HepG2 (cell line): ENCODE results near the gene DHX16. TPM values are rescaled to one million over a fixed set of nuclear protein-coding genes. Genes with fewer than 3 reads are reported as not detected.

Source experiments
- BRD4 ChIP-seq: sonication (generic); formaldehyde crosslinking; IDR thresholded peaks from 2 replicates; pipeline ENCODE4 v1.4.0; 2020; ENCODE audit warnings: missing genetic modification reagents
- CBX5 ChIP-seq: sonication (generic); formaldehyde crosslinking; IDR thresholded peaks from 2 replicates; pipeline ENCODE4 v1.4.0; 2020; ENCODE audit warnings: missing genetic modification reagents, borderline replicate concordance
- FOXJ3 ChIP-seq: sonication (generic); formaldehyde crosslinking; IDR thresholded peaks from 2 replicates; pipeline ENCODE4 v1.4.0; 2020; ENCODE audit warnings: missing genetic modification reagents, mild to moderate bottlenecking, borderline replicate concordance
- FOXO1 ChIP-seq: sonication (generic); formaldehyde crosslinking; IDR thresholded peaks from 2 replicates; pipeline ENCODE4 v1.4.0; 2020; ENCODE audit warnings: missing genetic modification reagents
- LCORL ChIP-seq, 2 experiments: fragments of 450-650 bp in 1 of 2; sonication (generic) in 1 of 2; formaldehyde crosslinking in 1 of 2; IDR thresholded peaks; 2 replicates each; pipeline versions ENCODE4 v1.5.0 to v1.6.1; 2017 to 2020; ENCODE audit warnings: antibody characterized with exemption in 1 of 2, missing genetic modification reagents in 1 of 2
- NRL ChIP-seq: sonication (generic); formaldehyde crosslinking; IDR thresholded peaks from 2 replicates; pipeline ENCODE4 v1.5.0; 2020; ENCODE audit warnings: missing genetic modification reagents, mild to moderate bottlenecking, moderate library complexity, borderline replicate concordance
- ONECUT2 ChIP-seq: sonication (generic); formaldehyde crosslinking; IDR thresholded peaks from 2 replicates; pipeline ENCODE4 v1.4.0; 2020; ENCODE audit warnings: missing genetic modification reagents
- RAD21 ChIP-seq: fragments of 450-650 bp; formaldehyde crosslinking; IDR thresholded peaks from 2 replicates; pipeline ENCODE4 v1.5.0; 2020; ENCODE audit warnings: mild to moderate bottlenecking
- REPIN1 ChIP-seq: sonication (generic); formaldehyde crosslinking; IDR thresholded peaks from 2 replicates; pipeline ENCODE4 v1.8.0; 2022; ENCODE audit warnings: missing genetic modification reagents, low read depth, mild to moderate bottlenecking, borderline replicate concordance
- RFX1 ChIP-seq: fragments of 450-650 bp; IDR thresholded peaks from 2 replicates; pipeline ENCODE4 v1.6.1; 2017
- SIX4 ChIP-seq: sonication (generic); formaldehyde crosslinking; IDR thresholded peaks from 2 replicates; pipeline ENCODE4 v1.4.0; 2020; ENCODE audit warnings: missing genetic modification reagents
- YEATS2 ChIP-seq: sonication (generic); formaldehyde crosslinking; IDR thresholded peaks from 2 replicates; pipeline ENCODE4 v1.4.0; 2020; ENCODE audit warnings: missing genetic modification reagents, borderline replicate concordance
- ZFP62 ChIP-seq: sonication (generic); formaldehyde crosslinking; IDR thresholded peaks from 2 replicates; pipeline ENCODE4 v1.4.0; 2020; ENCODE audit warnings: missing genetic modification reagents
- ZNF572 ChIP-seq: sonication (generic); formaldehyde crosslinking; IDR thresholded peaks from 2 replicates; pipeline ENCODE4 v1.5.1; 2020; ENCODE audit warnings: mild to moderate bottlenecking, missing genetic modification reagents
- ZNF720 ChIP-seq: sonication (generic); formaldehyde crosslinking; IDR thresholded peaks from 2 replicates; pipeline ENCODE4 v1.4.0; 2020; ENCODE audit warnings: missing genetic modification reagents
- ZNF792 ChIP-seq: IDR thresholded peaks from 2 replicates; pipeline ENCODE4 v1.6.1; 2016
- polyA plus RNA-seq, 8 experiments: library from polyadenylated mRNA; depleted of rRNA in 3 of 8; stranded (reverse) in 7 of 8; unstranded in 1 of 8; fragments of >200 nt; fragmentation: Illumina TruSeq in 4 of 8; extraction: Trizol in 4 of 8; gene quantifications; 2 replicates each; pipeline versions ENCODE4 v1.2.1 to v1.2.3, GENCODE V29; 2011 to 2016; ENCODE audit warnings: low read depth in 4 of 8, missing spikeins in 1 of 8, mixed read lengths in 1 of 8; ENCODE audit not compliant: insufficient read depth in 1 of 8
- total RNA-seq, 5 experiments: library from RNA; depleted of rRNA; stranded (reverse); fragments of >200 nt; fragmentation: Illumina TruSeq; extraction: Trizol; gene quantifications; 2 replicates each; pipeline ENCODE4 v1.2.3, GENCODE V29; 2016; ENCODE audit warnings: low read depth in 1 of 5
- TF ChIP-seq, protein P1 (sequence below): sonication (generic); formaldehyde crosslinking; IDR thresholded peaks from 2 replicates; pipeline ENCODE4 v1.4.0; 2020; ENCODE audit warnings: missing genetic modification reagents
- TF ChIP-seq, protein P2 (sequence below): sonication (generic); formaldehyde crosslinking; conservative IDR thresholded peaks from 2 replicates; pipeline ENCODE4 v1.8.0; 2022; ENCODE audit warnings: low read depth, missing genetic modification reagents
- TF ChIP-seq, protein P3 (sequence below): sonication (generic); formaldehyde crosslinking; IDR thresholded peaks from 2 replicates; pipeline ENCODE4 v1.4.0; 2020; ENCODE audit warnings: mild to moderate bottlenecking, missing genetic modification reagents
- TF ChIP-seq, protein P4 (sequence below): sonication (generic); formaldehyde crosslinking; IDR thresholded peaks from 2 replicates; pipeline ENCODE4 v1.8.1; 2023; ENCODE audit warnings: mild to moderate bottlenecking, missing genetic modification reagents, borderline replicate concordance
- TF ChIP-seq, protein P5 (sequence below): sonication (generic); formaldehyde crosslinking; IDR thresholded peaks from 2 replicates; pipeline ENCODE4 v1.5.0; 2020; ENCODE audit warnings: missing genetic modification reagents
- TF ChIP-seq, protein P6 (sequence below): sonication (generic); formaldehyde crosslinking; IDR thresholded peaks from 2 replicates; pipeline ENCODE4 v1.8.0; 2022; ENCODE audit warnings: mild to moderate bottlenecking, missing genetic modification reagents, moderate library complexity
- TF ChIP-seq, protein P7 (sequence below): sonication (generic); formaldehyde crosslinking; IDR thresholded peaks from 2 replicates; pipeline ENCODE4 v1.4.0; 2020; ENCODE audit warnings: mild to moderate bottlenecking, missing genetic modification reagents

DHX16 gene
- total and polyA plus RNA-seq, 2 of the 13 experiments (the other 11 are each of a cell fraction or from before 2014, with no cell fraction given), result 57.0 to 58.5 TPM

DNA sequence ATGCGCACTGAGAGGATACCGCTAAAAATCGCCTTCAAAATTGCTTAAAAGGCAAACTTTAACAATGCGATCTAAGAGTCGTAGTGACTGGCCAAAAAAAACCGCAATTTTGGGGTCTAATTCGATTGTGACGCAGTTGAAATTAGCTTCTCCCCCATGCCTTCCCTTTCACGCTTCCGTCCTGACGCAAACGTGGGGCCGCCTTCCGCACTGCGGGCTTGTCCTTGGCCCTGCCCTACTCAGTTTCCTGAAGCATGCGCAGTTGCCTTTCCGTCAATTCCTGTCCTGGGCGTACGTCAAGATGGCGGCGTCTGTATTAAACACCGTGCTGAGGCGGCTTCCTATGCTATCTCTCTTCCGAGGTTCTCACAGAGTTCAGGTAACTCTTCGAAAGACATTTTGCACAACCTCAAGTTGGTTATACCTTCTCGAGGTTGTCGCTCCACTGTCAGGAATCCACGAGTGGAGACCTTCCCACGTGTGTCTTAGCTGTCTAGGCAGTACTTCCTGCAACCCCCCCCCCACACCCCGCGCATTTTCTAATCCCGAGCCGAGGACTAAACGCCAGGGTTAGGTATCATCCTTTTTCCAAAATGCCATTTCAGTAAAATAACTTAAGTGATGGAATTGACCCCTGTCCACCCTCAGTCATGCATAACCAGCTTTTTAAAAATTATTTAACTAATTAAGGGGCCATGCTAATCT lies 55.1 kb downstream of the DHX16 start, which contains the start of gene MRPS18B (continued):
- TF ChIP-seq, protein P1, sequence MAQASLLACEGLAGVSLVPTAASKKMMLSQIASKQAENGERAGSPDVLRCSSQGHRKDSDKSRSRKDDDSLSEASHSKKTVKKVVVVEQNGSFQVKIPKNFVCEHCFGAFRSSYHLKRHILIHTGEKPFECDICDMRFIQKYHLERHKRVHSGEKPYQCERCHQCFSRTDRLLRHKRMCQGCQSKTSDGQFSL, result peak; percentile 99
- TF ChIP-seq RAD21 (CRISPR knock-in tag) (no peak; the same call in 1 of the 2 replicates), CBX5 (CRISPR knock-in tag) (peak; percentile 69; the same call in 1 of the 2 replicates), YEATS2 (CRISPR knock-in tag) (no peak; the same call in 1 of the 2 replicates), ZNF792 (CRISPR knock-in tag) (peak; percentile 87), LCORL (IDR thresholded peaks at IDR 0.05) (no peak), LCORL (CRISPR knock-in tag; IDR thresholded peaks at IDR 0.05) (no peak), ZFP62 (CRISPR knock-in tag) (no peak), BRD4 (CRISPR knock-in tag) (peak; percentile 97), FOXJ3 (CRISPR knock-in tag) (no peak), REPIN1 (CRISPR knock-in tag) (no peak; the same call in none of the 2 replicates), ONECUT2 (CRISPR knock-in tag) (peak; percentile 35; the same call in 1 of the 2 replicates), RFX1 (no peak), FOXO1 (CRISPR knock-in tag) (peak; percentile 53; the same call in 1 of the 2 replicates), ZNF572 (no peak), NRL (CRISPR knock-in tag) (peak; percentile 53), SIX4 (CRISPR knock-in tag) (no peak), ZNF720 (CRISPR knock-in tag) (no peak)
- TF ChIP-seq, protein P2, sequence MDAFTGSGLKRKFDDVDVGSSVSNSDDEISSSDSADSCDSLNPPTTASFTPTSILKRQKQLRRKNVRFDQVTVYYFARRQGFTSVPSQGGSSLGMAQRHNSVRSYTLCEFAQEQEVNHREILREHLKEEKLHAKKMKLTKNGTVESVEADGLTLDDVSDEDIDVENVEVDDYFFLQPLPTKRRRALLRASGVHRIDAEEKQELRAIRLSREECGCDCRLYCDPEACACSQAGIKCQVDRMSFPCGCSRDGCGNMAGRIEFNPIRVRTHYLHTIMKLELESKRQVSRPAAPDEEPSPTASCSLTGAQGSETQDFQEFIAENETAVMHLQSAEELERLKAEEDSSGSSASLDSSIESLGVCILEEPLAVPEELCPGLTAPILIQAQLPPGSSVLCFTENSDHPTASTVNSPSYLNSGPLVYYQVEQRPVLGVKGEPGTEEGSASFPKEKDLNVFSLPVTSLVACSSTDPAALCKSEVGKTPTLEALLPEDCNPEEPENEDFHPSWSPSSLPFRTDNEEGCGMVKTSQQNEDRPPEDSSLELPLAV (CRISPR knock-in tag), result no peak
- TF ChIP-seq, protein P3, sequence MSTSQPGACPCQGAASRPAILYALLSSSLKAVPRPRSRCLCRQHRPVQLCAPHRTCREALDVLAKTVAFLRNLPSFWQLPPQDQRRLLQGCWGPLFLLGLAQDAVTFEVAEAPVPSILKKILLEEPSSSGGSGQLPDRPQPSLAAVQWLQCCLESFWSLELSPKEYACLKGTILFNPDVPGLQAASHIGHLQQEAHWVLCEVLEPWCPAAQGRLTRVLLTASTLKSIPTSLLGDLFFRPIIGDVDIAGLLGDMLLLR (CRISPR knock-in tag), result peak; percentile 90; the same call in 1 of the 2 replicates
- TF ChIP-seq, protein P4, sequence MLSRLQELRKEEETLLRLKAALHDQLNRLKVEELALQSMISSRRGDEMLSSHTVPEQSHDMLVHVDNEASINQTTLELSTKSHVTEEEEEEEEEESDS, result peak; percentile 87; the same call in 1 of the 2 replicates
- TF ChIP-seq, protein P5, sequence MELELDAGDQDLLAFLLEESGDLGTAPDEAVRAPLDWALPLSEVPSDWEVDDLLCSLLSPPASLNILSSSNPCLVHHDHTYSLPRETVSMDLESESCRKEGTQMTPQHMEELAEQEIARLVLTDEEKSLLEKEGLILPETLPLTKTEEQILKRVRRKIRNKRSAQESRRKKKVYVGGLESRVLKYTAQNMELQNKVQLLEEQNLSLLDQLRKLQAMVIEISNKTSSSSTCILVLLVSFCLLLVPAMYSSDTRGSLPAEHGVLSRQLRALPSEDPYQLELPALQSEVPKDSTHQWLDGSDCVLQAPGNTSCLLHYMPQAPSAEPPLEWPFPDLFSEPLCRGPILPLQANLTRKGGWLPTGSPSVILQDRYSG (CRISPR knock-in tag), result no peak
- TF ChIP-seq, protein P6, sequence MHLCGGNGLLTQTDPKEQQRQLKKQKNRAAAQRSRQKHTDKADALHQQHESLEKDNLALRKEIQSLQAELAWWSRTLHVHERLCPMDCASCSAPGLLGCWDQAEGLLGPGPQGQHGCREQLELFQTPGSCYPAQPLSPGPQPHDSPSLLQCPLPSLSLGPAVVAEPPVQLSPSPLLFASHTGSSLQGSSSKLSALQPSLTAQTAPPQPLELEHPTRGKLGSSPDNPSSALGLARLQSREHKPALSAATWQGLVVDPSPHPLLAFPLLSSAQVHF, result 0 out of 2 replicates have a peak, but pooled peaks have one; percentile 48
- TF ChIP-seq, protein P7, sequence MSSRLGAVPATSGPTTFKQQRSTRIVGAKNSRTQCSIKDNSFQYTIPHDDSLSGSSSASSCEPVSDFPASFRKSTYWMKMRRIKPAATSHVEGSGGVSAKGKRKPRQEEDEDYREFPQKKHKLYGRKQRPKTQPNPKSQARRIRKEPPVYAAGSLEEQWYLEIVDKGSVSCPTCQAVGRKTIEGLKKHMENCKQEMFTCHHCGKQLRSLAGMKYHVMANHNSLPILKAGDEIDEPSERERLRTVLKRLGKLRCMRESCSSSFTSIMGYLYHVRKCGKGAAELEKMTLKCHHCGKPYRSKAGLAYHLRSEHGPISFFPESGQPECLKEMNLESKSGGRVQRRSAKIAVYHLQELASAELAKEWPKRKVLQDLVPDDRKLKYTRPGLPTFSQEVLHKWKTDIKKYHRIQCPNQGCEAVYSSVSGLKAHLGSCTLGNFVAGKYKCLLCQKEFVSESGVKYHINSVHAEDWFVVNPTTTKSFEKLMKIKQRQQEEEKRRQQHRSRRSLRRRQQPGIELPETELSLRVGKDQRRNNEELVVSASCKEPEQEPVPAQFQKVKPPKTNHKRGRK, result no peak
